DND-41 (cell line): ENCODE data around the gene MRPL53.

Source experiments
- EZH2 ChIP-seq: IDR thresholded peaks from 3 replicates; pipeline ENCODE4 v1.6.1; 2012; ENCODE audit warnings: borderline replicate concordance, low read depth, mild to moderate bottlenecking, moderate library complexity, low read length, inconsistent platforms; ENCODE audit not compliant: severe bottlenecking
- TF ChIP-seq, protein P1 (sequence below): IDR thresholded peaks from 2 replicates; pipeline ENCODE4 v1.5.1; 2012; ENCODE audit warnings: borderline replicate concordance, low read length, moderate library complexity, mild to moderate bottlenecking; ENCODE audit not compliant: poor library complexity, severe bottlenecking; ENCODE audit errors: extremely low read depth

DNA sequence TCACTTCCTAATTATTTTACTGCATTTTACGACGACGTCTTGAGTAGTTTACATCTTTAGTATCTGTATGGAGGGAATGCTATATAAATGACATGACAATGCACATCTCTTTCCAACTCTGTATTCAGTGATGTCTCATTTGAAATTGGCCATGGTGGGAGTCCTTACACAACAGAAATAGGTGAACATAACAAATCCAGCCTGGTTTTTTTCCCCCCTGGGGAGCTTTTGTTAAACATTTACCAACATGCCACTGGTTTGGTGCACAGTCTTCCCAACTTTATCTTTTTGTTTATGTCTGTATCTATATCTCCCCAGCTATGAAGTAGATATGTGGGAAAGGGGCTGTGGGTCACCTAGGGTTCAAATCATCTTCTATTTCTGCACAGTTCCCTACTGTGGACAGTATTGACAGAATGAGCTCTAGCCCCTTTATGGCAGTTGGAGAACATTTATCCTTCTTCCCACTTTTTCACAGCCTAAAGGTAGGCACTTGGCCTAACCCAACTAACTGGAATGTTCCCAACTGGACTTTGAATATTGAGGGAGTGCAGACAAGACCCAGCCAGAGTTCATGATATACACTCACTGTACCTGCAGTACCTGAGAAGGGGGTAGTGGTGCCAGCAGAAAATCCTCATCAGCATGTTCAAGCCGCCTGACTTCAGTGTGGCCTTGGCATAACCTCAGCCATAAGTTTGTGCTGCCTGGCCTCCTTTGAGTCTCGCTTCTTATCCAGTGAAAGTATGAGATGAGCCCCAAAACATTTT, 25.1 kb downstream of the MRPL53 start:
- TF ChIP-seq, protein P1, sequence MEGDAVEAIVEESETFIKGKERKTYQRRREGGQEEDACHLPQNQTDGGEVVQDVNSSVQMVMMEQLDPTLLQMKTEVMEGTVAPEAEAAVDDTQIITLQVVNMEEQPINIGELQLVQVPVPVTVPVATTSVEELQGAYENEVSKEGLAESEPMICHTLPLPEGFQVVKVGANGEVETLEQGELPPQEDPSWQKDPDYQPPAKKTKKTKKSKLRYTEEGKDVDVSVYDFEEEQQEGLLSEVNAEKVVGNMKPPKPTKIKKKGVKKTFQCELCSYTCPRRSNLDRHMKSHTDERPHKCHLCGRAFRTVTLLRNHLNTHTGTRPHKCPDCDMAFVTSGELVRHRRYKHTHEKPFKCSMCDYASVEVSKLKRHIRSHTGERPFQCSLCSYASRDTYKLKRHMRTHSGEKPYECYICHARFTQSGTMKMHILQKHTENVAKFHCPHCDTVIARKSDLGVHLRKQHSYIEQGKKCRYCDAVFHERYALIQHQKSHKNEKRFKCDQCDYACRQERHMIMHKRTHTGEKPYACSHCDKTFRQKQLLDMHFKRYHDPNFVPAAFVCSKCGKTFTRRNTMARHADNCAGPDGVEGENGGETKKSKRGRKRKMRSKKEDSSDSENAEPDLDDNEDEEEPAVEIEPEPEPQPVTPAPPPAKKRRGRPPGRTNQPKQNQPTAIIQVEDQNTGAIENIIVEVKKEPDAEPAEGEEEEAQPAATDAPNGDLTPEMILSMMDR, result no peak
- TF ChIP-seq EZH2, result no peak
